ENCODE data around the gene FCF1. TPM values are rescaled to one million over a fixed set of nuclear protein-coding genes. Genes with fewer than 3 reads are reported as not detected.

The FCF1 gene
- total and polyA plus RNA-seq, 2 of the 13 experiments (the other 11 are each of a cell fraction or from before 2014, with no cell fraction given) = 31.0 to 44.4 TPM

- no peak for DNase-seq (ENCODE audit: low spot score)
- ATAC-seq = no peak
- 99% methylated on average over 4 of the region's 4 CpGs for WGBS (ENCODE audit: low lambda C conversion rate)
- no TSS peak for BruUV-seq (replicated peaks)
- Histone ChIP-seq H3K4me3 (replicated peaks in 1 of 3; ENCODE audit: insufficient read depth in 1 of 3, low read depth in 2 of 3, low read length in 3 of 3) (no peak overlapping the region), H3K79me2 (ENCODE audit: insufficient read depth, low read length) (no peaks in the 10 kb centered on the region), H2AFZ (ENCODE audit: low read length) (no peak overlapping the region), H3K27ac (ENCODE audit: extremely low read length, insufficient read depth, low read length) (no peak overlapping the region), H3K4me2 (ENCODE audit: low read depth, low read length) (no peak overlapping the region), H3K27me3 (ENCODE audit: control insufficient read depth in 1 of 2, insufficient read depth in 2 of 2, low read length in 2 of 2) (no peaks in the 10 kb centered on the region), H3K4me1 (ENCODE audit: insufficient read depth, low read length) (no peaks in the 10 kb centered on the region), H4K20me1 (ENCODE audit: insufficient read depth, low read length) (no peaks in the 10 kb centered on the region), H3K9me3 (ENCODE audit: low read length) (no peaks in the 10 kb centered on the region), H3K36me3 (replicated peaks in 1 of 2; ENCODE audit: control insufficient read depth in 1 of 2, insufficient read depth in 2 of 2, low read length in 2 of 2) (peaks cover 2 to 21% of the 10 kb centered on the region in 2 experiments), H3K9ac (ENCODE audit: insufficient read depth, low read depth, low read length) (no peak overlapping the region)
- ChIA-PET CTCF (ENCODE audit: low intra/inter-chr PET ratio, low total read pairs) (no interaction called here), POLR2A (no interaction called here)
- in situ Hi-C loops (cut with HindIII; ENCODE audit: extremely low pct_ligation_motif_present, low pct_unique_long_range_greater_than_20kb) (no loop called here), intact Hi-C loops (cut with micrococcal nuclease; ENCODE audit: unreplicated experiment) (no loop called here)
- TF ChIP-seq ZNF12 (CRISPR knock-in tag; IDR thresholded peaks at IDR 0.05) (no peak), ZNF510 (CRISPR knock-in tag; IDR thresholded peaks at IDR 0.05; ENCODE audit: low read depth) (no peak), EED (CRISPR knock-in tag; IDR thresholded peaks at IDR 0.05) (no peak), REL (CRISPR knock-in tag; conservative IDR thresholded peaks at IDR 0.05) (no peak), ZNF780A (CRISPR knock-in tag; IDR thresholded peaks at IDR 0.05) (no peak), ZBTB7B (CRISPR knock-in tag; IDR thresholded peaks at IDR 0.05) (no peak)
- FAIRE-seq = no peak
Measured at GRCh38 chr14:74737753-74738325, 24.9 kb downstream of the FCF1 start.

DNA sequence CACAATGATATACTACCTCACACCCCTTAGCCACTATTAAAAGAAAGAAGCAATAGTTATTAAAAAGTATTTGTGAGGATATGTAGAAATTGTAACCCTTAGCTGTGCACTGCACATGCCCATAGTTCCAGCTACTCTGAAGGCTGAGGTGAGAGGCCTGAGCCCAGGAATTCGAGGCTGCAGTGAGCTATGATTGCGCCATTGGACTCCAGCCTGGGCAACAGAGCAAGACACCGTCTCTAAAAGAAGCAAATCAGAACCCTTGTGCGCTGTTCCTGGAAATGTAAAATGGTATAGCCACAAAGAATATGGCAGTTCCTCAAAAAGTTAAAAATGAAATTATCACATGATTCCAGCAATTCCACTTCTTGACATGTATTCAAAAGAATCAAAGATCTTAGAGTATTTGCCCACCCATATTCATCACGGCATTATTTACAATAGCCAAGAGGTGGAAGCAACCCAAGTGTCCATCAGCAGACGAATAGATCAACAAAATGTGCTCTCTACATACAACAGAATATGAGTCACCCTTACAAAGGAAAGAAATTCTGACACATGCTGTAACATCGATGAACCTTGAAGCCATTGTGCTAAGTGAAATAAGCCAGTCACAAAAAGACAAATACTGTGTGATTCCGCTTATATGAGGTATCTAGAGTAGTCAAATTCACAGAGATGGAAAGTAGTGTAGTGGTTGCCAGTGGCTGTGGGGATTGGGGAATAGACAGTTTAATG lies 26.5 kb downstream of the FCF1 start:
- Histone ChIP-seq H4K20me1 (ENCODE audit: insufficient read depth, low read length) (no peaks in the 10 kb centered on the region), H3K36me3 (replicated peaks in 1 of 2; ENCODE audit: control insufficient read depth in 1 of 2, insufficient read depth in 2 of 2, low read length in 2 of 2) (peaks cover 1 to 9% of the 10 kb centered on the region in 2 experiments; a peak in 4 of 5 replicates), H3K27ac (ENCODE audit: extremely low read length, insufficient read depth, low read length) (no peak overlapping the region), H3K9ac (ENCODE audit: insufficient read depth, low read depth, low read length) (no peak overlapping the region), H3K4me2 (ENCODE audit: low read depth, low read length) (no peak overlapping the region), H3K9me3 (ENCODE audit: low read length) (no peaks in the 10 kb centered on the region), H2AFZ (ENCODE audit: low read length) (no peak overlapping the region), H3K4me1 (ENCODE audit: insufficient read depth, low read length) (no peaks in the 10 kb centered on the region), H3K27me3 (ENCODE audit: control insufficient read depth in 1 of 2, insufficient read depth in 2 of 2, low read length in 2 of 2) (no peaks in the 10 kb centered on the region), H3K79me2 (ENCODE audit: insufficient read depth, low read length) (no peaks in the 10 kb centered on the region), H3K4me3 (replicated peaks in 1 of 3; ENCODE audit: insufficient read depth in 1 of 3, low read depth in 2 of 3, low read length in 3 of 3) (no peak overlapping the region)
- peak; percentile 66 for TF ChIP-seq ZNF121 (CRISPR knock-in tag; IDR thresholded peaks at IDR 0.05)
- no peak for TF ChIP-seq ZNF503 (CRISPR knock-in tag; IDR thresholded peaks at IDR 0.05)
- DNase-seq (ENCODE audit: low spot score) = no peak
- FAIRE-seq = no peak
- WGBS (ENCODE audit: low lambda C conversion rate) = 82% methylated on average over 8 of the region's 8 CpGs
- in situ Hi-C loops (cut with HindIII; ENCODE audit: extremely low pct_ligation_motif_present, low pct_unique_long_range_greater_than_20kb) = no loop called here
- intact Hi-C loops (cut with micrococcal nuclease; ENCODE audit: unreplicated experiment) = no loop called here
- POLR2A ChIA-PET = no interaction called here
- no peak for ATAC-seq
- TSS peak; percentile 29 for BruUV-seq (replicated peaks)
- CTCF ChIA-PET (ENCODE audit: low intra/inter-chr PET ratio, low total read pairs) = no interaction called here
